CD4-positive, CD25-positive, alpha-beta regulatory T cell (primary cell): Measurements from ENCODE around the gene TNPO1. TPM values are rescaled to one million over a fixed set of nuclear protein-coding genes. Genes with fewer than 3 reads are reported as not detected.
A peak's percentile ranks its signal among the peaks of the same experiment; 100 is the strongest.
"Not testable (repeated sequence)": the region's sequence is repeated elsewhere in the genome, so short reads cannot be mapped to it uniquely, and the experiment has no call there.

Source experiments
- ATAC-seq, 2 donors: fragments of 150-1000 bp; cut with Tn5 transposase; one replicate each; pipeline ENCODE4 v1.10.0; 2021; ENCODE audit warnings: low read depth in 2 of 2, moderate number of reproducible peaks in 2 of 2, moderate library complexity in 1 of 2
- DNase-seq, 3 donors: peaks; one replicate each; pipeline versions ENCODE4 v3.0.0 to v3.0.0-alpha.2; 2012 to 2022; ENCODE audit warnings: mixed read lengths in 1 of 3
- H3K27ac ChIP-seq: one replicate; pipeline ENCODE4 v1.7.0; 2013; ENCODE audit warnings: mild to moderate bottlenecking, low read length; ENCODE audit not compliant: insufficient read depth, poor library complexity, severe bottlenecking
- H3K27me3 ChIP-seq: one replicate; pipeline ENCODE4 v1.7.0; 2013; ENCODE audit warnings: low read length; ENCODE audit not compliant: control insufficient read depth, insufficient read depth
- H3K36me3 ChIP-seq: one replicate; pipeline ENCODE4 v1.7.0; 2013; ENCODE audit warnings: mild to moderate bottlenecking, low read length, moderate library complexity; ENCODE audit not compliant: control insufficient read depth, insufficient read depth
- H3K4me1 ChIP-seq: 2 replicates; pipeline ENCODE4 v1.7.0; 2013; ENCODE audit warnings: mild to moderate bottlenecking, low read length; ENCODE audit not compliant: insufficient read depth, control insufficient read depth, poor library complexity, severe bottlenecking
- H3K4me3 ChIP-seq: one replicate; pipeline ENCODE4 v1.7.0; 2013; ENCODE audit warnings: low read depth, mild to moderate bottlenecking, low read length, moderate library complexity
- H3K9me3 ChIP-seq, 2 experiments: 1 replicate in 1 of 2; 2 replicates in 1 of 2; pipeline ENCODE4 v1.7.0; 2013; ENCODE audit warnings: low read length in 2 of 2, mild to moderate bottlenecking in 1 of 2, moderate library complexity in 1 of 2; ENCODE audit not compliant: control insufficient read depth in 2 of 2
- H3K27ac Mint-ChIP-seq, 3 donors: one replicate each; pipeline ENCODE4 v1.8.0; 2020 to 2022; ENCODE audit warnings: mild to moderate bottlenecking in 3 of 3, mixed read lengths in 3 of 3, moderate library complexity in 2 of 3
- H3K27me3 Mint-ChIP-seq: one replicate; pipeline ENCODE4 v1.8.0; 2022; ENCODE audit warnings: mild to moderate bottlenecking, mixed read lengths
- H3K36me3 Mint-ChIP-seq: one replicate; pipeline ENCODE4 v1.8.0; 2020; ENCODE audit warnings: mixed read lengths
- H3K4me1 Mint-ChIP-seq, 4 donors: one replicate each; pipeline ENCODE4 v1.8.0; 2020 to 2022; ENCODE audit warnings: mixed read lengths in 4 of 4, mild to moderate bottlenecking in 1 of 4
- H3K4me3 Mint-ChIP-seq, 4 donors: one replicate each; pipeline ENCODE4 v1.8.0; 2020 to 2022; ENCODE audit warnings: mild to moderate bottlenecking in 4 of 4, mixed read lengths in 4 of 4, moderate library complexity in 3 of 4
- H3K9me3 Mint-ChIP-seq, 7 donors: one replicate each; pipeline ENCODE4 v1.8.0; 2020 to 2022; ENCODE audit warnings: mixed read lengths in 7 of 7, mild to moderate bottlenecking in 3 of 7, moderate library complexity in 2 of 7
- polyA plus RNA-seq, 4 donors: library from polyadenylated mRNA; unstranded; fragments of 300-500 nt; fragmentation: Illumina TruSeq; gene quantifications; one replicate each; pipeline ENCODE4 v1.2.3, GENCODE V29; 2021
- total RNA-seq: library from RNA; stranded (reverse); gene quantifications from one replicate; pipeline ENCODE4 v1.2.3, GENCODE V29; 2022

The TNPO1 gene
- total and polyA plus RNA-seq, 5 donors from 2014 or later: 38.5 to 71.0 (median 44.7) TPM

DNA sequence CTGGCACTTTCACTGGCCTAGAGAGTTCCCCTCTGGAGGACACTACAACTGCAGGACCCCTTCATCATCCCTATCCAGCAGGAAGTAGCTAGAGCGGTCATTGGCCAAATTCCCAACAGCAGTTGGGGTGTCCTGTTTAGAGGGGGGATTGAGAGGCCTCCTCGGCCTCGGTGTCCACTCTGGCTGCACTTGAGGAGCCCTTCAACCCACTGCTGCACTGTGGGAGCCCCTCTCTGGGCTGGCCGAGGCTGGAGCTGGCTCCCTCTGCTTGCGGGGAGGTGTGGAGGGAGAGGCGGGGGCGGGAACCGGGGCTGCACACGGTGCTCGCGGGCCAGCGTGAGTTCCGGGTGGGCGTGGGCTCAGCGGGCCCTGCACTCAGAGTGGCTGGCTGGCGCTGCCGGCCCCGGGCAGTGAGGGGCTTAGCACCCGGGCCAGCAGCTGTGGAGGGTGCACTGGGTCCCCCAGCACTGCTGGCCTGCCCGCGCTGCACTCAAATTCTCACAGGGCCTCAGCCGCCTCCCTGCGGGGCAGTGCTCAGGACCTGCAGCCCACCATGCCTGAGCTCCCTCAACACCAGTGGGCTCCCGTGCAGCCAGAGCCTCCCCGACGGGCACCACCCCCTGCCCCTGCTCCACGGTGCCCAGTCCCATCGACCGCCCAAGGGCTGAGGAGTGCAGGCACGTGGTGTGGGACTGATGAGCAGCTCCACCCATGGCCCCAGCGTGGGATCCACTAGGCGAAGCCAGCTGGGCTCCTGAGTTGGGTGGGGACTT lies 118.7 kb downstream of the TNPO1 start:
- not testable (repeated sequence) for H3K27ac ChIP-seq, H3K4me3 Mint-ChIP-seq, H3K27ac Mint-ChIP-seq, H3K36me3 Mint-ChIP-seq, H3K36me3 ChIP-seq, H3K9me3 Mint-ChIP-seq, H3K4me1 Mint-ChIP-seq, H3K27me3 ChIP-seq, ATAC-seq, H3K4me3 ChIP-seq, H3K9me3 ChIP-seq, DNase-seq, H3K4me1 ChIP-seq
- H3K27me3 Mint-ChIP-seq: peaks cover 29% of the 10 kb centered on the region

DNA sequence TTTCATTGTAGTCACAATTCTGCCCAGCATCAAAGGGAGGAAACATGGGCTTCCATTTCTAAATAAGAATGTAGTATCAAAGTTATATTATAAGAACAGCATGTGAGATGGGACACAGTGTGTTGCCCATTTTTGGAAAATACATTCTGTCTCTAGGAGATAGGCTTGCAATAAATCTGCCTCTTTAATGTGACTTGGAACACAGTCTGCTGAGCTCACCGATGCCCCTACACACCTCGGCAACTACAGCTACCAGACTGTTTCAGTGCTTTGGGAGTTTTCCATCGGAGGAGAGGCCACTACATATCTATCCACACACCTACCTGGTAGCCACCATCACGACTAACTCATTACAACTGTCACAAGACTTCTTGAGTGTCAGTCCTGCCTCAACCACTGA lies 120.4 kb downstream of the TNPO1 start:
- Histone ChIP-seq H3K4me1 (no peaks in the 10 kb centered on the region), H3K36me3 (no peaks in the 10 kb centered on the region), H3K9me3 (no peaks in the 10 kb centered on the region), H3K27me3 (peaks cover 3% of the 10 kb centered on the region), H3K27ac (no peak overlapping the region), H3K4me3 (no peak overlapping the region)
- Mint-ChIP-seq H3K4me1 (no peaks in the 10 kb centered on the region), H3K9me3 (peaks cover 0 to 3% (median 0%) of the 10 kb centered on the region in 7 donors), H3K27me3 (peaks cover 31% of the 10 kb centered on the region), H3K27ac (no peak overlapping the region), H3K4me3 (no peak overlapping the region), H3K36me3 (no peaks in the 10 kb centered on the region)
- no peak for ATAC-seq
- no peak for DNase-seq

DNA sequence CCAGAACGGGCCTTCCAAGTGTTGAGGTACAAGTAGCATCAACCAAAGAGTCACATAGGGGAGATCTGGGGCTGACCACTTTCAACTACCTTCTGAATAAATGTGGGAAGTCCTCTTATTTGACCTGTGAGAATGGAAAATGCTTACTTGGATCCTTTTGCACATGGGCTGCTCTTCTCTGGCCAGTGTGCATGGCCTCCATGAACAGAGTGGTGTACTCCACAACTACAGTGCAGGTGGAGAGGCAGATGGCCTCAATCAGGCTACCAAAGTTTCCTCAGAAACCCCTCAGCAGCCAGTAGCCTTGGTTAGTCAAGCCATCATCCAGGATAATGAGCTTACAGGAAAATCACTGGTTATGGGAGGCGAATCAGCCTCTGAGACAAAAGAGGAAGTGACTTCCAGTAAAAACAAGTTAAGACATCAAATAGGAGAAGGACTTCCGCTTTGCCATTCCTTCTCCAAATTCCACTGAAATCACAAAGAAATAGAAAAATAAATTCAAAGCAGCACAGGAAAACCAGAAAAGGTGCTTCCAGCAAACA lies 121.1 kb downstream of the TNPO1 start:
- Mint-ChIP-seq H3K4me3 (no peak overlapping the region), H3K4me1 (no peaks in the 10 kb centered on the region), H3K36me3 (no peaks in the 10 kb centered on the region), H3K9me3 (peaks cover 0 to 3% (median 0%) of the 10 kb centered on the region in 7 donors), H3K27me3 (peaks cover 31% of the 10 kb centered on the region), H3K27ac (no peak overlapping the region)
- Histone ChIP-seq H3K36me3 (no peaks in the 10 kb centered on the region), H3K9me3 (no peaks in the 10 kb centered on the region), H3K4me1 (no peaks in the 10 kb centered on the region), H3K4me3 (no peak overlapping the region), H3K27ac (no peak overlapping the region), H3K27me3 (peaks cover 3% of the 10 kb centered on the region)
- DNase-seq (no peak), ATAC-seq (no peak)

DNA sequence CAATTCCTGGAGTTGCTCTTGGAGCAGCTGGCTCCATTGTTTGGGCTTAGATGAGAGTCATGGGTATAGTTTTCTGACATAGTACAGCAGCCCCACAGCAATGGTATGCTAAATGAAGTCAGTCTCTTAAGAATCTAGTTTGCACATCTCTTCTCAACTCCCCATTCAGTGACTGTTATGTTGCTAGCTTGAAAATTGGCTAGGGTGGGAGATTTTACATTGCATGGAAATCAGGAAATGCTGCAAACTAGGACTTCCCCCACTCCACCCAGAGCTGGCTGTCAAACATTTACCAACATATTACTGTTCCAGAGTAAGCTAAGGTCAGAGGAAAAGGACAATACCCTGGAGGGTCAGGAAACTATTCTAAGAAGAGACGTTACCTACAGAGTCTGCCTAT lies 121.7 kb downstream of the TNPO1 start:
- H3K36me3 Mint-ChIP-seq: no peaks in the 10 kb centered on the region
- peaks cover 27% of the 10 kb centered on the region for H3K27me3 Mint-ChIP-seq
- ATAC-seq (no peak), DNase-seq (no peak)
- no peak overlapping the region for H3K27ac Mint-ChIP-seq
- no peaks in the 10 kb centered on the region for H3K4me1 ChIP-seq
- H3K36me3 ChIP-seq: no peaks in the 10 kb centered on the region
- H3K27me3 ChIP-seq: peaks cover 3% of the 10 kb centered on the region
- no peak overlapping the region for H3K27ac ChIP-seq
- no peak overlapping the region for H3K4me3 Mint-ChIP-seq
- H3K4me3 ChIP-seq: no peak overlapping the region
- peaks cover 0 to 3% (median 0%) of the 10 kb centered on the region in 7 donors for H3K9me3 Mint-ChIP-seq
- no peaks in the 10 kb centered on the region for H3K4me1 Mint-ChIP-seq
- no peaks in the 10 kb centered on the region for H3K9me3 ChIP-seq

DNA sequence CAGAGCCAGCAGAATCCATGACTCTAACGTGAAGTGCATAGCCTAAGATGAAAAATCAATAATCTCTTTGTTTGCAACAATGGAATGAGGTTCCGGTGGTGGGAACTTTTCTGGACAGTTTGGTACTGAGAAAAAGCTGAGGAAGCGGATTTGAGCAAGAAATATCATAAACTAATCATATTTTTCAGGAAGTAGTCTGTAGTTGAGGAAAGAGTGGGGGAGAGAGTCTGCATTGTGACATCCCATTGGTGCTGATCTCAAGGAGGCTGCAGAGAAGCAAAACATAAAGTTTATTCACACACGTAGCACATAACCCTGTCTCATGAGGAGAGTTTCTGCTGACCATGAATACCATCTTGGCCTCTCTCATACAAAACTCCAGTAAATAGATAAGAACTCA lies 123.6 kb downstream of the TNPO1 start:
- H3K4me1 Mint-ChIP-seq: no peaks in the 10 kb centered on the region
- Histone ChIP-seq H3K4me1 (no peaks in the 10 kb centered on the region), H3K27me3 (peaks cover 3% of the 10 kb centered on the region), H3K27ac (no peak overlapping the region), H3K9me3 (no peaks in the 10 kb centered on the region), H3K4me3 (no peak overlapping the region), H3K36me3 (no peaks in the 10 kb centered on the region)
- peaks cover 28% of the 10 kb centered on the region for H3K27me3 Mint-ChIP-seq
- no peak overlapping the region for H3K4me3 Mint-ChIP-seq
- no peak for DNase-seq
- no peak for ATAC-seq
- peaks cover 0 to 2% (median 0%) of the 10 kb centered on the region in 7 donors for H3K9me3 Mint-ChIP-seq
- H3K36me3 Mint-ChIP-seq: no peaks in the 10 kb centered on the region
- peak overlapping the region in 1 of 3 donors; percentile 45 for H3K27ac Mint-ChIP-seq

DNA sequence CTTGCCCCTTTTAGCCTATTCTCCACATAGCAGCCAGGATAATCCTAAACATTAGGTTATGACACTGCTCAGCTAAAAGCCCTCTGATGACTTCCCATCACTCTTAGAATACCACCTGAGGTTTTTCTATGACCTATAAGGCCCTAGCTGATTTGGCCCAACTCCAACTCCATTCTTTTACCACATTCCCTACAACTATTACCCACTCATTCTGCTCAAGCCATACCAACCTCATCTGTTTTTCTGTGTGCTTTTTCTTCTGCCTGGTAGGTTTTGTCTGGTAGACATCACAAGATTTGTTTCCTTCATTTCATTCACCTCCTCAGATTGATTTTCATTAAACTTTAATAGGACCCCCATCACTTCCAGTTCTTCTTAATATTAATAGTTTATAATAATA lies 126.8 kb downstream of the TNPO1 start:
- Mint-ChIP-seq H3K9me3 (peaks cover 0 to 2% (median 0%) of the 10 kb centered on the region in 7 donors), H3K27me3 (peaks cover 40% of the 10 kb centered on the region), H3K4me3 (no peak overlapping the region), H3K4me1 (no peaks in the 10 kb centered on the region), H3K27ac (peak overlapping the region in 1 of 3 donors; percentile 85), H3K36me3 (no peaks in the 10 kb centered on the region)
- no peak overlapping the region for H3K27ac ChIP-seq
- H3K4me1 ChIP-seq: no peaks in the 10 kb centered on the region
- ATAC-seq (no peak), DNase-seq (no peak)
- no peak overlapping the region for H3K4me3 ChIP-seq
- H3K36me3 ChIP-seq: no peaks in the 10 kb centered on the region
- H3K9me3 ChIP-seq: no peaks in the 10 kb centered on the region
- H3K27me3 ChIP-seq: no peaks in the 10 kb centered on the region

DNA sequence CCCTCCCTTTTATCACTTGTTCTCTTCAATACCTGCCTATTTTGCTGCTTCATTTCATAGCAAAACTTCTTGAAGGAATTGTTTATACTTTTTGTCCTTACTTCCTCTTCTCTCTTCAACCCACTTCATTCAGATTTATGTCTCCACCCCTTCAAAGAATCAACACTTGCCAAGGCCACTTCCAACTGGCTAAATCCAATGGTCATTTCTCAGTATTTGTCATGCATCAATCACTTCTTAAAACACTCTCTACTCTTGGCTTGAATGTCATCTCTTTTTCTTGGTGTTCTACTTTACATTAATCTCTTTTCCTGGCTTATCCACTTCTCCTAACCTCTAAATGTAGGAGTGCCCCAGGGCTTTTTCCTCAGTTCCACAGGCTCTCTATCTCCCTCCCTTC lies 131.0 kb downstream of the TNPO1 start:
- Mint-ChIP-seq H3K4me1 (no peaks in the 10 kb centered on the region), H3K27ac (no peak overlapping the region), H3K9me3 (peaks cover 0 to 2% (median 0%) of the 10 kb centered on the region in 7 donors), H3K27me3 (peaks cover 34% of the 10 kb centered on the region), H3K4me3 (no peak overlapping the region), H3K36me3 (no peaks in the 10 kb centered on the region)
- H3K36me3 ChIP-seq: no peaks in the 10 kb centered on the region
- H3K27me3 ChIP-seq: peaks cover 10% of the 10 kb centered on the region
- no peaks in the 10 kb centered on the region for H3K9me3 ChIP-seq
- no peak overlapping the region for H3K27ac ChIP-seq
- ATAC-seq (no peak), DNase-seq (no peak)
- H3K4me3 ChIP-seq: no peak overlapping the region
- no peaks in the 10 kb centered on the region for H3K4me1 ChIP-seq

DNA sequence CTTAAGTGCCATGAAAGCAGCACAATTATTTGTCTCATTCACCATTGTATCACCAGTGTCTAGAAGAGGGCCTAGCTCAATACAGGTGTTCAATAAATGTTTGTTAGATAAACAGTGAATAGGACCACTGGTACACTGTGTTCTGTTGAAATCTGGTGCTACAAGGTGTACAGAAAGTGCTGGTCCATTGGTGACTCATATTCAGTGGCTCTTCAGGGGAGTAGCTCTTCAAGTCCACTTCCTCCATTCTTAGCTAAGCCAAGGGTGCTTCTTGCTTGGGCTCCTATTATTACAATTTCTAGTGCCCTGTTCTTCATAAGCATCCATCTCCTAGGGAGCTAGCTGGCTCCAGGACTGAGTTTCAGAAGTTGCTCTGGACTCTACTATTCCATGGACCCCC lies 133.0 kb downstream of the TNPO1 start:
- H3K27me3 Mint-ChIP-seq: peaks cover 43% of the 10 kb centered on the region

More for the DNA sequence above, 133.0 kb downstream of the TNPO1 start:
- no peaks in the 10 kb centered on the region for H3K4me1 ChIP-seq
- no peak overlapping the region for H3K27ac ChIP-seq
- H3K9me3 ChIP-seq: no peaks in the 10 kb centered on the region
- Mint-ChIP-seq H3K4me3 (peak overlapping the region in 1 of 4 donors; percentile 1), H3K36me3 (no peaks in the 10 kb centered on the region), H3K4me1 (peaks cover 0 to 5% (median 0%) of the 10 kb centered on the region in 4 donors), H3K9me3 (peaks cover 0 to 2% (median 0%) of the 10 kb centered on the region in 7 donors), H3K27ac (no peak overlapping the region)
- DNase-seq (no peak), ATAC-seq (no peak)
- H3K36me3 ChIP-seq: no peaks in the 10 kb centered on the region
- H3K4me3 ChIP-seq: no peak overlapping the region
- H3K27me3 ChIP-seq: peaks cover 12% of the 10 kb centered on the region
